ENCODE results near the gene ATXN1.

Gene ATXN1

DNA sequence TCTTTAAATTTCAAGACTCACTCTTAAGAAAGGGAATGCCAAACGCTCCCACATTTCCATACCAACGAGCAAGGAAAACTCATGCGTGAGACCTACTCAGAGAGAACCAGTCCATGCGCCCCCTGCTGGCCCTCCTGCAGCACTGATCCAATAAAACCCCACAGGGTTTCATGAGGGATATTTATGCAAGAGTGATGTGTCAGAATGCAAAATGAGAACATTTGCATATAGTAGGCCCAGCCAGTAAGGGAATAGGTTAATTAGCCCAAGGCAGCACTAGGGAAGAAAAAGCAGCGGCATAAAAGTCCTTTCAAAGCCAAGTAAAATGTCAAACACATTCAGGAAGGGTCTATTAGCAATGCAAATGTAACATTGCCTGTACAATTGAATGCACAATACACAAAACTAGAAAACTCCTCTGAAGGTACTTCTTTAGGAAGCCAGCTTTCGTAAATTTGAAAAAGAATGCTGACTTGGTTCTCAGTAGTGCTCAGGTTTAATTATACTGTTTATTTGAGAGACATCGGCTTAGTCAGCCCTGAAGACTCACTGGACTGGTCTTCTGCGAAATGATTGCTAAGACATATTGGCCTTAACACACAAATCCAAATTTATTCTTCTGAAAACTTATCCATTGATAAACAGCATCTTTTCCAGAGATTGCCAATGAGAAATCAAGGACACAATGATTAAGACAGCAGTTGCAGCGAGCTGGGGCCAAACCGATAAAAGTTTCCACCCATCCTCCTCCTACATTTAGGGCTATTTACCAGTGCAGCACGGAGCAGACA lies 429.7 kb downstream of the ATXN1 start:
- peak; percentile 74 for DNase-seq (ENCODE audit: low read depth)

DNA sequence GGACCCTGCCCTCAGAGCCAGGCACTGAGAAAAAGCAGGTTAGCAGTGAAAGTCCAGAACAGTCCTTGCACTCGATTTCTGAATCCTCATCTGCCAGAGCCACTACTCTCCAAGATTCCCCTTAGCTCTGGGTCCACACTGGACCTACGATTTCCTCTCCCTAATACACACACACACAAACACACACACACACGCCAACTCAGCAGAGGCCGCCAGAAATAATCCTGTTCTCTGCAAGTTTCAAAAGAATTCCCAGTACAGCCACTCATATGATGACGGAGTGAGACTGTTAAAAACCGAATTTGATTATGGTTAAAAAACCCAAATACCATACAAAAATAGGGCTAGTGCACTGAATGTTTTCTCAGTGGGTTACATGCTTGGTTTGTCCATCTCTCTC lies 432.0 kb downstream of the ATXN1 start:
- no peak for DNase-seq (ENCODE audit: low read depth)

- no peak for DNase-seq (ENCODE audit: low read depth)
Measured at GRCh38 chr6:16327777-16328325, 433.4 kb downstream of the ATXN1 start.

DNA sequence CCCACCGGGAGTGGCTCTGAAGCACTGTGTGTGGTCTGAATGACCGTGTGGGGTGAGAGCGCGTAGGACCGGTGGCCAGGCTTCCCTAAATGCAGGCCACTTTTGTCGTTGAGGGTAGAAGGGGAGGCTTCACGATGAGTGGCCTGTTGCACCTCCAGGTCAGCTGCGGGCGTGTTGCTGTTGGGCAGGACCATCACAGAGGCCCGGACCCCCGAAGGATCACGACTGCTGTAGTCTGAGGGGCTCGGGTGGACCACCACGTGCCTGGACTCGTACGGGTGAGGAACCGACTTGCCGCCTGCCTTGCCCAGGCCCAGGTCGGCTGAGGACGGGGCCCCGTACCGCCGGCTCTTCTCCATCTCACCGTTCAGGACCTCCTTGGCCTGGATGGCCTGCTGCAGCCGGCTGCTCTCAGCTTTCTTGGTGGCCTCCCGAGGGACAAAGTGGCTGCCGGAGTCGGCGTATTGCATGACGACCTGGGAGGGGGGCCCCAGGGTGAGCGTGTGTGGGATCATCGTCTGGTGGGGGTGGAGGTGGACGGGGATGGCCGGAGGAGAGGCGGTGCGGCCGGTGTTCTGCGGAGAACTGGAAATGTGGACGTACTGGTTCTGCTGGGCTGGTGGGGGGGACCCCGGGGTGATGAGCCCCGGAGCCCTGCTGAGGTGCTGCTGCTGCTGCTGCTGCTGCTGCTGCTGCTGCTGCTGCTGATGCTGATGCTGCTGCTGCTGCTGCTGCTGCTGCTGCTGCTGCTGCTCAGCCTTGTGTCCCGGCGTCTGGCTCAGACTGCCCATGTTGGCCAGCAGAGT lies 434.1 kb downstream of the ATXN1 start:
- DNase-seq (ENCODE audit: low read depth): no peak

- DNase-seq (ENCODE audit: low read depth): no peak
Measured at GRCh38 chr6:16326531-16326930, 434.7 kb downstream of the ATXN1 start.

GRCh38 chr6:16324606-16325225 lies 436.5 kb downstream of the ATXN1 start:
- peak; percentile 61 for DNase-seq (ENCODE audit: low read depth)

- DNase-seq (ENCODE audit: low read depth): no peak
Measured at GRCh38 chr6:16324184-16324583, 437.1 kb downstream of the ATXN1 start.

- DNase-seq (ENCODE audit: low read depth): peak; percentile 86
Measured at GRCh38 chr6:16322666-16323312, 438.5 kb downstream of the ATXN1 start.

GRCh38 chr6:16321826-16322225 lies 439.4 kb downstream of the ATXN1 start:
- DNase-seq (ENCODE audit: low read depth): no peak

DNA sequence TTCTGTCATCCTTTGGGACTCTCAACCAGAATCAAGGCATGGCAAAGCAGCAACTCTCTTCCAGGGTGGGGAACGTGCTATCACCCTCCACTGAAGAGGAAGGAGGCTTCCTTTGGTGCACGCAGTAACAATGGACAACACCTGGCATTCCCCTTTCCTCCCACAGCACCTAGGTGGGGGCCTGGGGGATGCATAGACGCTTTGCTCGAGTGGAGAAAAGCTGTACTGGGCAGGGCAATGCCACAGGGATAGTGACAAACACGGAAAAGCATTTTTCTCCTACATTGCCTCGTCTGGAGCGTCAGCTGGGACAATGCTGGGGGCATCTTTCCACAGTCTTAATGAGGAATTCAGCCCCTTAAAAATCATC lies 439.9 kb downstream of the ATXN1 start:
- DNase-seq (ENCODE audit: low read depth): no peak

- peak; percentile 69 for DNase-seq (ENCODE audit: low read depth)
Measured at GRCh38 chr6:16320533-16321340, 440.5 kb downstream of the ATXN1 start.

DNA sequence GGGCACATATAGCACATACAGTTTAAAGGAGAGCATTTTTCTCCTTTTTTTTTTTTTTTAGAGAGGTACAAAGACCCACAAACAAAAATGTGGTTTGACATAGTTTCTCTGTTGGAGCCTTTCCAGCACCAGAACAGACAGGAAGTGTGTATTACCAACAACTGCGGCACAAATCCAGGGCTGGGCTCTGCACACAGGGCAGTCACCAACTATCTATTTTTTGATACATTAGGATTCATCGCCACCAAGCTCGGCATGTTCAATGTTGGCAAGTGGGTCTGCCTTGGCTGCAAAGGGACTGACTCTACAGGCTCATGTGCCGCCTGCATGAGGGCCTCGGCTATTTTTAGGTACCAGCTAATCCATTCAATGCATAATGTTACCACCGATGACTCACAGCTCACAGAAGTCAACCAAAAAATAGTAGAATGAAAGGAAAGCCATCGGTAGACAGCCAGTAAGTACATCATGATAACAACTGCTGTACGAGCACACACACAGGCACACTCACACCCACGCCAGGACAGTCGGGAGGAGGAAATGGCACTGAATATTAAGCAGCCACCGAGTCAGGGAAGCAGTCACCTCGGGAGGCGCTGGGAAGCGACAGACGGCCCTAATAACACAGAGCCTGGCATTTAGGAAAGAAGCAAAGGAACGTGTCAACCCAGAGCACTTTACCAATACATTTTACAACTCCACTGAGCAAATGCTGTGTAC lies 441.3 kb downstream of the ATXN1 start:
- peak; percentile 96 for DNase-seq (ENCODE audit: low read depth)

GRCh38 chr6:16318953-16319720 lies 442.1 kb downstream of the ATXN1 start:
- no peak for DNase-seq (ENCODE audit: low read depth)

DNA sequence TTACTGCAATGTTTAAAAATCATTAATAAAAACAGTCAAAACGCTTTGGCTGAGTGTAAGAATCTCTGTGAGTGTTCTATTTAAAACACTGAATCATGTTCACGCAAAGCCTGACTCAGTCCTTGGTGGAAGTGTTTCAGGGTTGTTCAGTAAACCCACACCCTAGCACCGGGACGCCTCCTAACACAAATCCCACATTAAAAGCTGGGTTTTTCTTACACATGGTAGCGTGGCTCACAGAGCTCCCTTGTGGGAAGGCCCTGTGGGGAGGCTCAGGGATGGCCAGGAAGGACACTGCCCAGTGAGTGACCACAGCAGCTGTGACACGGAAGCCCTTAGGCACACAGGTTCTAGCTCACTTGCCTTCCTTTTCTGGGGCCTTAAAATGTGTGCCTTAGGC lies 442.7 kb downstream of the ATXN1 start:
- peak; percentile 86 for DNase-seq (ENCODE audit: low read depth)

DNA sequence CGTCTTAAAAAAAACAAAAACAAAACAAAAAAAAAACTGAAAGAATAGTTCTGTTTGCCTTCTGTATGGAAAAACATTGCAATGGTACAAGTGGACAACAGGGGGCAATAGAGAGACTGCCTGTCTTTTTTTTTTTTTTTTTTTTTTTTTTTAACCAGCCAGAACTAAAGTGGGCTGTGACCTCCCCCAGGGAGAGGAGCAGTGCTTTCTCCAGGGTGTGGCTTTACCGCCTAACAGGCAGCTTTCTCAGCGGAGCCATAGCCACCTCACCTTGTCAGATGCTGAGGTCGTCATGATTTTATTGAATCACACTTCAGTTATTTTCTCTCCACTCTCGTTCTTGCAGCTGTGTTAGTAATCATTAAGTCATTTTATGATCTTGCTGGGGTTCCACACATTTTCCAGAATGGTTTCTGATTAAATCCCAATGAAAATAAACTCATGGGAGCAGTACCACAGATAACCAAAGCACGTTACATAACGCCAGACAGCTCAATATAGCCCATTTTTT lies 444.5 kb downstream of the ATXN1 start:
- DNase-seq (ENCODE audit: low read depth): peak; percentile 54

- DNase-seq (ENCODE audit: low read depth): no peak
Measured at GRCh38 chr6:16314296-16314695, 447.0 kb downstream of the ATXN1 start.

- no peak for DNase-seq (ENCODE audit: low read depth)
Measured at GRCh38 chr6:16313732-16314131, 447.5 kb downstream of the ATXN1 start.

GRCh38 chr6:16311763-16312162 lies 449.5 kb downstream of the ATXN1 start:
- DNase-seq (ENCODE audit: low read depth): no peak

DNA sequence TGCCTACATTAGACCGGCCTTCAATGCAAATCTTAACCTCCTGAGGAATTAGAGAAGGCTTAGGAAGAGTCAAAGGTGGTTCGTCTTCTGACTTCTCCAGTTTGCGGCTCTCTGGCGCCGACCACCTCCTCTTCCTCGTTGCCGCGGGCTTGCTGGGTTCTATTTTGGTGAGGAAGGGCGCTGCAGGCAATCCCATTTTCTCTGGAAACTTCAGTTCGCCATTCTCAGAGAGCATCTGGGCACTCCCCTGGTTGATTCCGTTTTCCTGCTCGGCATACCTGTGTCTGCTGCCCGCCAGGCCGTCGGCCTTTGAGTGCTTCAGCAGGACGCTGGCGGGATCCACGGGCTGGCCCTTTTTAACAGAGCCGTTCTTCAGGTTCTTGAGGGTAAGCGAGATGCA lies 454.9 kb downstream of the ATXN1 start:
- DNase-seq (ENCODE audit: low read depth): no peak

DNA sequence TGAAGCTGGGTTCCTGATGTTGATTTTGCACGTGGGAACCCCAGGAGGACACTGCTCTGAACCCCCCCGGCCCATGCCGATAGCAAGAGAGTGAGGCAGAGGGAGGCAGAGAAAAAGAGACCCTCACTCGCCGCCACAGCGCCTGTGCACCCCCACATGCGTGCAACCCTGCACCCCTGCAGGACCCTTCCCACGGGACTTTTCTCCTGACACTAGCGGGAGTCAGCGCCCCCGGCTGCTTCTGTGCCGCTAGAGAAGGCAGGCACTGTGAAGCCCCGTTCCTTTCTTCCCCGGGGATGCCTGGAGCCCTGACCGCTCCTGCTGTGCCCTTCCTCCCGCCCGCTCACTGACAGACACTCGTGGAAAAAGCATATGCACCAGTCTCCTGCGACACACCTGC lies 455.5 kb downstream of the ATXN1 start:
- no peak for DNase-seq (ENCODE audit: low read depth)

Measured in iris pigment epithelial cell (primary cell).